ENCODE results near the gene DYNC2H1.

DNA sequence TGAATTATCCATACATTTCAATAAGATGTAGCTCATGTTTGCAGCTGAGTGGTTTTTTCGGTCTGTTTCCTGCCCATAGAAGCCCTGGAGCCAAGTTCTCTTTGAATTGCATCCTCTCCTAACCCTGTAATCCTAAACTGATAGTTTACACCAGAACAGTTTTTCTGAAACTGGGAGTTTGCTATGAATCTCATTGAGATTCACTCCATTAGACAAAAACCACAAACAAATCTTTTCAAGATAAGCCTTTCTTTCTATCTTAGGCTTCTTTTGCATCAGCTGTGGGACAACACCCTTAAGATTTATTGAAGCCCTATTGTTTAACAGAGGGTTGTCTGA, 324.8 kb downstream of the DYNC2H1 start:
- TF ChIP-seq, protein P1, sequence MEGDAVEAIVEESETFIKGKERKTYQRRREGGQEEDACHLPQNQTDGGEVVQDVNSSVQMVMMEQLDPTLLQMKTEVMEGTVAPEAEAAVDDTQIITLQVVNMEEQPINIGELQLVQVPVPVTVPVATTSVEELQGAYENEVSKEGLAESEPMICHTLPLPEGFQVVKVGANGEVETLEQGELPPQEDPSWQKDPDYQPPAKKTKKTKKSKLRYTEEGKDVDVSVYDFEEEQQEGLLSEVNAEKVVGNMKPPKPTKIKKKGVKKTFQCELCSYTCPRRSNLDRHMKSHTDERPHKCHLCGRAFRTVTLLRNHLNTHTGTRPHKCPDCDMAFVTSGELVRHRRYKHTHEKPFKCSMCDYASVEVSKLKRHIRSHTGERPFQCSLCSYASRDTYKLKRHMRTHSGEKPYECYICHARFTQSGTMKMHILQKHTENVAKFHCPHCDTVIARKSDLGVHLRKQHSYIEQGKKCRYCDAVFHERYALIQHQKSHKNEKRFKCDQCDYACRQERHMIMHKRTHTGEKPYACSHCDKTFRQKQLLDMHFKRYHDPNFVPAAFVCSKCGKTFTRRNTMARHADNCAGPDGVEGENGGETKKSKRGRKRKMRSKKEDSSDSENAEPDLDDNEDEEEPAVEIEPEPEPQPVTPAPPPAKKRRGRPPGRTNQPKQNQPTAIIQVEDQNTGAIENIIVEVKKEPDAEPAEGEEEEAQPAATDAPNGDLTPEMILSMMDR (IDR thresholded peaks at IDR 0.05; ENCODE audit: low read depth, low read length), result no peak
- TF ChIP-seq EZH2phosphoT487 (IDR thresholded peaks at IDR 0.05; ENCODE audit: low read depth), result no peak
